GM21723 (cell line): Measurements from ENCODE around the gene MYO9B.
"Not testable (repeated sequence)": the region's sequence is repeated elsewhere in the genome, so short reads cannot be mapped to it uniquely, and the experiment has no call there.

Experiments
- ATAC-seq: cut with Tn5 transposase; IDR thresholded peaks from one replicate; pipeline ENCODE4 v1.9.1; 2021; ENCODE audit warnings: mild to moderate bottlenecking, moderate library complexity; ENCODE audit not compliant: unreplicated experiment

MYO9B gene

GRCh38 chr19:17138052-17138846, 62.7 kb downstream of the MYO9B start:
- not testable (repeated sequence) for ATAC-seq

GRCh38 chr19:17138937-17139598, 63.5 kb downstream of the MYO9B start:
- no peak for ATAC-seq

DNA sequence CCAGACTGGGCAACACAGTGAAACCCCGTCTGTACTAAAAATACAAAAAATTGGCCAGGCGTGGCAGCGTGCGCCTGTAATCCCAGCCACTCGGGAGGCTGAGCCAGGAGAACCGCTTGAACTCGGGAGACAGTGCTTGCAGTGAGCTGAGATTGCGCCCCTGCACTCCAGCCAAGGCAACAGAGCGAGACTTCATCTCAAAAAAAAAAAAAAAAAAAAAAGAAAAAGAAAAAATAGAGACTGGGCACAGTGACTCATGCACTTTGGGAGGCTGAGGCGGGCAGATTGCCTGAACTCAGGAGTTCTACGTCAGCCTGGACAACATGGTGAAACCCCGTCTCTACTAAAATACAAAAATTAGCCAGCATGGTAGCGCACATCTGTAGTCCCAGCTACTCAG, 69.2 kb downstream of the MYO9B start:
- not testable (repeated sequence) for ATAC-seq

DNA sequence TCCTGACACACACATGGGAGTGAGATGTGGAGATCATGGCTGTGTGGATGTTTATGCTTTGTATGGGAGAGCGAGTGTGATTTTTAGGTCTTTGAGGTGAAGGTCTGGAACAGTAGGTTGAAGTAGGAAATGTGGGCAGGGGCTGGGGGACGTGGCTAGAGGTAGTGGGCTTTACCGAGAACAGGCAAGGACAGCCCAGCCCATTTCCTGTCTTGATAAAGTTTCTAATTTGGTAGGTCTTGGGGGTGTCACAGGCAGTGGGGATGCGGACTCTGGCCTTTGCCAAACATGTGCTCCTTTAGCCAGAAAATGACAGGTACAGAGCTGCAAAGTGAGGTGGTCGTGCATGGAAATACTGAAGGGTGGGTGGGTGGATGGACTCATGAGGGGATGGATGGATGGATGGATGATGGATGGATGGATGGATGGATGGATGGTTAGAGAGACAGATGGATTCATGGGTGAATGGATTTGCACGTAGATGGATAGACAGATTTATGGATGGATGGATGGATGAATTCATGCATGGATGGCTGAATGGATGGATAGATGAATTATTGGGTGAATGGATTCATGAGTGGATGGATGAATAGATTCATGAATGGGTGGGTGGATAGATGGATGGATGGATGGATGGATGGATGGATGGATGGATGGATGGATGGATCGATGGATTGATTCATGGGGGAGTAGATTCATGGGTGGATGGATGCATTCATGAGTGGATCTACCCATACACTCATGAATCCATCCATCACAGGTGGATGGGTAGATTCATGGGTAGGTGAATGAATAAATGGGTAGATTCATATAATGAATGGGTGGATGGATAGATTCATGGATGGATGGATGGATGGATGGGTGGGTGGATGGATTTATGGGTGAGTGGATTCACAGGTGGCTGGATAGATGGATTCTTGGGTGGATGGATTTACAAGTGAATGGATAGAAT, 70.2 kb downstream of the MYO9B start:
- no peak for ATAC-seq

- ATAC-seq = no peak
Measured at GRCh38 chr19:17148130-17148529, 72.6 kb downstream of the MYO9B start.

DNA sequence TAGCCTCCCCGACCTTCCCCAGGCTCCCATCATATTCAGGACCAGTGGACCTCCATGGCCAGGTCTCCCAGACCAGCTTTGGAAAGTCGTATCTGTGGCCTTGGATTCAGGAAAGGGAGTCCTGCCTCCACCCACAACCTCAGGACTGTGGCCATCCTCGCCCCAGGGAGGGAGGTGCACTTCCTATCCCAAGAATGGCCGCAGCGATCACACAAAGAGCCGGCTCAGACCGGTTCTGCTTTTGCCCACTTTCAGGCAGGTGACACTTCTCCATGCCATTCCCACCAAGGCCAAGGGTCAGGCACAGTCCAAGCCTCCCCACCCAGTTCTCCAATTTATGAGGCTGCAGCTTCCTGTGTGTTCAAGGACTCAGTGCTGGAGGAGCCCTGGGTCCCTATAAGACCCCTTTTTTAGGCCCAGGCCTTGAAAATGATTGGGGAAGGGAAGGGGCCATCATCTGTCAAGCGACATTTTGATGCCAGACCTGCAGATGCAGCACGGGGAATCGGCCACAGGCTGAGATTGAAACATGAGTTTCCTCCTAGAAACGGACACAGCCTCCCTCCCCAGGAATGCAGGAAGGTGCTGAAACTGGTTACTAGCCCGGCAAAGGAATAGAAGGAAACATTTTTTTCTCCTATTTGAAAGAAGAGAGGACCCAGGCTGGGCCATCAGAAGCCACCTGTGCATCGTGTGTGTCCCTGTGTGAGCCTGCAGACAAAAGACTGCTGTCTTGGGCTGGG, 74.0 kb downstream of the MYO9B start:
- no peak for ATAC-seq

DNA sequence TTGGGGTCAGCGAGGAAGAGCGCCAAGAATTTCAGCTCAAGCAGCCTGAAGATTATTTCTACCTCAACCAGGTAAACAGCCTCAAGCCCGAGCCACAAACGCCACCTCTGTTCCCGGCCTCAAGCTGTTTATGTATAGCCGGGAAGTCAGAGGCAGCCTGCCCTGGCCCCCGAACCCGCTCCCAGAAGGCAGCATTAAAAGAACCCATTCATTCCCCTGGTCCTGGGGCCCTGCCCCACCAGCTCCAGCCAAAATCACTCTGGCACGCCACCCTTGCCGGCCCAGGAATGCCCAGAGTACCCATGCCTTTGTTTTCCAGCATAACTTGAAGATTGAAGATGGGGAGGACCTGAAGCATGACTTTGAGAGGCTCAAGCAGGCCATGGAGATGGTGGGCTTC, 78.4 kb downstream of the MYO9B start:
- ATAC-seq = no peak

DNA sequence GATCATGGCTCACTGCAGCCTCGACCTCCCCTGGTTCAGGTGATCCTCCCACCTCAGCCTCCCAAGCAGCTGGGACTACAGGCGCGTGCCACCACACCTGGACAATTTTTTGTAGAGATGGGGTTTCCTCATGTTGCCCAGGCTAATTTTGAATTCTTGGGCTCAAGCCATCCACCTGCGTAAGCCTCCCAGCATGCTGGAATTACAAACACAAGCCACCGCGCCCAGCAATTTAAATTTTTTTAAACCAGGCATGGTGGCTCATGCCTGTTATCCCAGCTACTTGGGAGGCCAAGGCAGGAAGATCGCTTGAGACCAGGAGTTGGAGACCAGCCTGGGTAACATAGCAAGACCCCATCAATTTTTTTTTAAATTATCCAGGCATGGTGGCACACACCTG, 79.7 kb downstream of the MYO9B start:
- no peak for ATAC-seq

- ATAC-seq = no peak
Measured at GRCh38 chr19:17156296-17156946, 80.8 kb downstream of the MYO9B start.

- no peak for ATAC-seq
Measured at GRCh38 chr19:17156947-17157302, 81.3 kb downstream of the MYO9B start.

GRCh38 chr19:17158584-17158983, 83.0 kb downstream of the MYO9B start:
- no peak for ATAC-seq

GRCh38 chr19:17159466-17160393, 84.2 kb downstream of the MYO9B start:
- no peak for ATAC-seq

GRCh38 chr19:17160908-17161307, 85.3 kb downstream of the MYO9B start:
- ATAC-seq = no peak

DNA sequence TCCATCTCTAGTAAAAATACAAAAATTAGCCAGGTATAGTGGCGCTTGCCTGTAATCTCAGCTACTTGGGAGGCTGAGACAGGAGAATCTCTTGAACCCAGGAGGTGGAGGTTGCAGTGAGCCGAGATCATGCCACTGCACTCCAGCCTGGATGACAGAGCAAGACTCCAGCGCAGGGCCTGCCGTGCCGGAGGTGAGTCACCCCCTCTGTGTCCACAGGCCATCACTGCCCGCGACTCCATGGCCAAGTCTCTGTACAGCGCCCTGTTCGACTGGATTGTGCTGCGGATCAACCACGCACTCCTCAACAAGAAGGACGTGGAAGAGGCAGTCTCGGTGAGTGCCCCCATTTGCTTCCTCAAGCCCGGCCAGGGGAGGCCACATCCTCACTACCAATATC, 86.6 kb downstream of the MYO9B start:
- not testable (repeated sequence) for ATAC-seq

DNA sequence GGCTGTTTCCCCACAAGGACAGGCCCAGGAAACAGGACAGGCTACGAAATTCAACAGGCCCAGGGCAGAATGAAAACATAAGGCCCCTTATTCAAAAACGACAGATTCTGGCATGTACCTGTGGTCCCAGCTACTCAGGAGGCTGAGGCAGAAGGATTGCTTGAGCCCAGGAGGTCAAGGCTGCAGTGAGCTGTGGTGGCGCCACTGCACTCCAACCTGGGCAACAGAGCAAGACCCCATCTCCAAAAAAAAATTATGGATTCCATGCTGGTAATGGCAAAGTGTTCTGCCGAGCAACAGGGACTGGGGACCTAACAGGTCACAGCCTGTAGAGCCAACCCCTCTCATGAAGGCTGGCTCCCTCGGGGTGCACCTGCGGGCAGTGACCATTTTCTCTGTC, 87.0 kb downstream of the MYO9B start:
- ATAC-seq = no peak

DNA sequence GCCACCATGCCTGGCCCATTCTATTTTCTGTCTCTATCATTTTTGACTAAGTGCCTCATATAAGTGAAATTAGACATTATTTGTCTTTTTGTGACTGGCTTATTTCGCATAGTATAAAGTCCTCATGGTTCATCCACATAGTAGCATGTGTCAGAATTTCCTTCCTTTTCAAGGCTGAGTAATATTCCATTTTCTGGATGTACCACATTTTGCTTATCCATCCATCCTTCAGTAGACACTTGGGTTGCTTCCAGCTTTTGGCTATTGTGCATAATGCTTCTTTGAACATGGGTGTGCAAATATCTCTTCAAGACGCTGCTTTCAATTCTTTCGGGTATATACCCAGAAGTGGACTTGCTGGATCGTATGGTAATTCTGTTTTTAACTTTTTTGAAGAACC, 88.1 kb downstream of the MYO9B start:
- no peak for ATAC-seq

DNA sequence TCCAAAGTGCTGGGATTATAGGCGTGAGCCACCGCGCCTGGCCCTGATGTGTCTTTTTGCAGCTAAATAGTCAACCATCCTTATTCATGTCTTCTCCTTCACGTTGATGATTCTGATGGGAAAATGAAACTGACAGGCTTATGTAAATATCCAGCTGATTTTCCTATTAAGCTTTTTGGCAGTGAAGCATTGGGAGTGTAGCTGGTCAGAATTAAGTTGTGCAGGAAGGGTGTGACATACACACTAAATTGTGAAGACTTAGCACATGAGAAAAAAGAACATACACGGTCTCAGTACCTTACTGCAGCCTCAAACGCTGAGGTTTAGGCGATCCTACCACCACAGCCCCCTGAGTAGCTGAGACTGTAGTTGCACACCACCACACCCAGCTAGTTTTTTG, 89.1 kb downstream of the MYO9B start:
- ATAC-seq = no peak

GRCh38 chr19:17165715-17166114, 90.1 kb downstream of the MYO9B start:
- ATAC-seq = no peak
